ENCODE data around the gene SYMPK.

GRCh38 chr19:45824531-45825262 lies 38.2 kb downstream of the SYMPK start:
- TF ChIP-seq EZH2 (IDR thresholded peaks at IDR 0.05; ENCODE audit: borderline replicate concordance) (no peak), CTCF (IDR thresholded peaks at IDR 0.05; ENCODE audit: poor library complexity) (no peak), EZH2phosphoT487 (IDR thresholded peaks at IDR 0.05; ENCODE audit: low read depth, severe bottlenecking, unreplicated experiment) (no peak)

All from hepatocyte (in vitro differentiated cells).